ENCODE measurements around the gene DCTN1. TPM values are rescaled to one million over a fixed set of nuclear protein-coding genes. Genes with fewer than 3 reads are reported as not detected.
"Not testable (repeated sequence)": the region's sequence is repeated elsewhere in the genome, so short reads cannot be mapped to it uniquely, and the experiment has no call there.

Gene DCTN1
- 100 to 1,000 TPM; 137 to 143 (median 140) TPM for polyA plus RNA-seq (ENCODE audit: insufficient read length in 3 of 3)

DNA sequence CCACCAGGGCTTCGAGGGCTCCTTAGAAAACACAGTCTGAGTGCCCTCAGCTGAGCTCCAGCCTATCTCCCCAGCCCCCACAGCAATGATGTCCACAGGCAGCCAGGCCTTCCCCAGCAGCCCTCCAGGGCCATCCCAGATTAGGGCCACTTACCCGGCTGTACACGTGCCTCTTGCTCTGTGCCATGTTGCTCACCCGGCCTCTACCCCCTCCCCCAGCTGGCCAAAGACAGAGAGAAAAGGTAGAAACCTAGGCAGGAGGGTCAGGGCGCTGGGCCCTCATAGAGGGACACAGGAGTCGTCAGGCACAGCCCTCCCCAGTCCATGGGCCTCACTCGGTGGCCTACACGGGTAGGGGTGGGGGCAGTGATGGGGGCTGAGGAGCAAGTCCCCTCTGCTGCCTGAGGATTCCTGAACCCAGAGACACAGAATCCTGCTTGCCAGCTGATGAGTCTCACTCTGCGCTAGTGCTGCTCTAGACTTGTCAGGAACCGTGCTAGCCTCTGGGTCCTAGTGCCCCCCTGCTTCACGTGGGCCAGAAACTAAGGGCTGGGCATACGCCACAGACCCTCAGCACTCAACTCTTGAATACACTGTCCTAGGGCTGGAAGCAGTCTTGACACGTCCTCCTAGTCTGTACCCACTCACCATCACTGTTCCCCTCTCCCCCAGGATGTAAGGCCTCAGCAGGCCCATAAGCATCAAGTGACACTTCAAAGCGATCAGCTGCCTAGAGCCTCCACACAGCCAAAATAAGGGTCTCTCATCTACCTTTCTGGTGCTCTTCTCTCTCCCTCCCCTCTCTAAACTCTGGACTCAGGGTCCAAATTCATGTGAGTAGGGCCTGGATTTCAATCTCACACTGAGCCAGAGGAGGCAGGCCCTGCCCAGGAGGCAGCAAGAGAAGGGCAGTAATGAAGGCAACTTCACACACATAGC lies at the start of gene DCTN1:
Gene DCTN1, minus strand, starts transcription at position 461 of the 939 bp plus-strand sequence. Its CDS starts 274 bp downstream, at position 187.
- DNase-seq (ENCODE audit: low read depth in 3 of 3, low spot score in 2 of 3): peak in 1 of 3 donors; percentile 44

- DNase-seq (ENCODE audit: low read depth in 3 of 3, low spot score in 2 of 3): no peak
Measured at GRCh38 chr2:74428675-74429074, 48.6 kb upstream of the DCTN1 start.

DNA sequence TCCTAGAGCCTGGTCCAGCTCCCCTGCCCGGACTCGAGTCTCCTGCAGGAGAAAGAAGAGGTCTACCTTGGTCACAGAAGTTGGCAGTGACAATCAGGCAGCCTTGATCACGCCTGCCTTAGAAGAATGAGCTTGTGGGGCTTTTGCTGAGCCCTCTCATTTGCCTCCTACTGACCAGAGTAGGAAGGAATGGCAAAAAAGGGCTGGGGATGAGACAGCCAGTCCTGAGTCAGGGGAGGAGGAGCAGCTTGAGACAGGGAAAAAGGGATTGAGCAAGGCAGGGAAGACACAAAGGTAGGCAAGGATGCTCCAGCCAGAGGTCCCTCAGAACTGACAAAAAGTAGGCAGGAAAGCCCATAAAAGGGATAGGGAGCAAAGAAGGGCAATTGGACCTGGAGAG lies 47.4 kb upstream of the DCTN1 start:
- no peak for DNase-seq (ENCODE audit: low read depth in 3 of 3, low spot score in 2 of 3)

GRCh38 chr2:74426181-74426758 lies 46.2 kb upstream of the DCTN1 start:
- DNase-seq (ENCODE audit: low read depth in 3 of 3, low spot score in 2 of 3): no peak

- DNase-seq (ENCODE audit: low read depth in 3 of 3, low spot score in 2 of 3): no peak
Measured at GRCh38 chr2:74425523-74425922, 45.4 kb upstream of the DCTN1 start.

- DNase-seq (ENCODE audit: low read depth in 3 of 3, low spot score in 2 of 3): no peak
Measured at GRCh38 chr2:74424995-74425406, 44.9 kb upstream of the DCTN1 start.

- no peak for DNase-seq (ENCODE audit: low read depth in 3 of 3, low spot score in 2 of 3)
Measured at GRCh38 chr2:74424139-74424992, 44.3 kb upstream of the DCTN1 start.

GRCh38 chr2:74423231-74424095 lies 43.4 kb upstream of the DCTN1 start:
- DNase-seq (ENCODE audit: low read depth in 3 of 3, low spot score in 2 of 3): no peak

GRCh38 chr2:74421221-74421870 lies 41.2 kb upstream of the DCTN1 start, which contains the start of the genes C2orf81 and WDR54:
Gene C2orf81 (minus strand): TSS chr2:74421619. CDS start chr2:74421560, 59 bp downstream.
Gene WDR54 (plus strand): TSS chr2:74421730. CDS start chr2:74422154, 424 bp downstream.
- no peak for DNase-seq (ENCODE audit: low read depth in 3 of 3, low spot score in 2 of 3)

DNA sequence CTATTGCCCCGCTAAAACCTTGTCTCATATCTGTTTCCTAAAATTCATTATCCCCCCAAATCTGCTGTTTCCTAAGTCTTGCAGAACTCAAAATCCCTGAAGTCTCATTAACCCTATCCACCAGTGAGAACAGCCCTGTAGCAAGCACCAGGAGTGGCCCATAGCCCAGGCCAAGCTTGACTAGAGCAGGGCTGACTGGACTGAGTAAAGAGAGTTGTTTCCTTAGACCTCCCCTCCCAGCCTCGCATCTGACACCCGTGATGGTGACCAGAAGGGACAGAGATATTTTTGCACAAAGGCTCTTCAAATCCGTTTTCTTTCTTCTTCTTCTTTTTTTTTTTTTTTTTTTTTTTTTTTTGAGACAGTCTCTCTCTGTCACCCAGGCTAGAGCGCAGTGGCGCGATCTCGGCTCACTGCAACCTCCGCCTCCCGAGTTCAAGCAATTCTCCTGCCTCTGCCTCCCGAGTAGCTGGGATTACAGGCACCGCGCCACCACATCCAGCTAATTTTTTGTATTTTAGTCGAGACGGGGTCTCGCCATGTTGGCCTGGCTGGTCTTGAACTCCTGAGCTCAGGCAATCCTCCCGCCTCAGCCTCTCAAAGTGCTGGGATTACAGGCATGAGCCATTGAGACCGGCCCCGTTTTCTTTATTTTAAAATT lies 40.5 kb upstream of the DCTN1 start:
- not testable (repeated sequence) for DNase-seq (ENCODE audit: low read depth in 3 of 3, low spot score in 2 of 3)

DNA sequence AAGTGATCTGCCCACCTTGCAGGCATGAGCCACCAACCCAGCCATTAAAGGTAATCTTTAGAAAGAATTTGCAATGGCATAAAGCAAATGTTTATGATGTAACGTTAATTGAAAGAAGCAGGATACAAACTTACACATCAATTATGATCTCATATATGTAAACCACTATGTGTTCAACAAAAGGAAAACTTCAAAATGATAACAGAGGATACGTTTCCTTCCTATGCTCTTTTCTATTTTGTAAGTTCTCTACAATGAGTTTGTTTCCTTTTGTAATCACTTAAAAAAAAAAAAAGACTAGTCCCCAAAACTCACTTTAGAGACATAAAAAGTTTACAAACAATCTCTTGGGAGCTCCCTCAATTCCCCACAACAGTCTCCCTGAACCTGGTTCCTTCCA lies 39.9 kb upstream of the DCTN1 start:
- no peak for DNase-seq (ENCODE audit: low read depth in 3 of 3, low spot score in 2 of 3)

- no peak for DNase-seq (ENCODE audit: low read depth in 3 of 3, low spot score in 2 of 3)
Measured at GRCh38 chr2:74419345-74419744, 39.2 kb upstream of the DCTN1 start.

DNA sequence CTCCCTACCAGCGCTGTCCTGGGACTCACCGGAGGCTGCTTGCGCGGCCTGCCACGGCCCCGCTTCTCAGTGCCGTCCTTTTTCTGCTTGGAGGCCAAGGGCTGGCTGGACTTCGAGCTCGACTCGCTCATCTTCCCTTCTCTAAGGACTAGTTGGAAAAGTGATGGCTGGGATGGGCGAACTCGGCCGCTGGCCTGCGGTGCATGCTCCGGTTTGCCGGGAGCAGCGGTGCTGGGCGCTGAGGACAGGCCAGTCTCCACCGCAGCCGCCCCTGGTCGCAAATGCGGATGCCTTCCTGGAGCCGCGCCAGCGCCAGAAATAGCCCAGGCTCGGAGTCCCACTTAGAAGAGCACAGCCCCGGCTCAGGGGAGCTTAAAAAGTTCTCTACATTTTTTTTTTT lies 38.2 kb upstream of the DCTN1 start:
- no peak for DNase-seq (ENCODE audit: low read depth in 3 of 3, low spot score in 2 of 3)

GRCh38 chr2:74417763-74418162 lies 37.7 kb upstream of the DCTN1 start:
- no peak for DNase-seq (ENCODE audit: low read depth in 3 of 3, low spot score in 2 of 3)

DNA sequence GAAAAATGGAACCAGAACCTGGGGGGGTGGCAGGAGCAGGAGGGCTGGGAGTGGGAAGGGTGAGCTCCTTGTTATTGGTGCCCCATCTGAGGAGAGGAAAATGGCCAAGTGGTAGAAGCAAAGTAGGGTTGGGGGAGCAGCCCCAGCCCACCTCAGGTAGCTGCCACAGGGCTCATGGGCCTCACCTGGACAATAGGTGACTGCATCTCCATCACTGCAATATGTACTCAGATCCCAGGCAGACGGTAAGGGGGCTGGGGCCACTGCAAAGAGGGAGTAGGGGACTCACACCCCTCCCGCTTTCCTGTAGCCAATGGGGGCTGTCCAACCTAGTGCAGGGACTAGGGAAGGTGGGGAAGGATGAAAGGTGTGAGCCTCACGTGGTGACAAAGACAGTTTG lies 37.1 kb upstream of the DCTN1 start:
- no peak for DNase-seq (ENCODE audit: low read depth in 3 of 3, low spot score in 2 of 3)

DNA sequence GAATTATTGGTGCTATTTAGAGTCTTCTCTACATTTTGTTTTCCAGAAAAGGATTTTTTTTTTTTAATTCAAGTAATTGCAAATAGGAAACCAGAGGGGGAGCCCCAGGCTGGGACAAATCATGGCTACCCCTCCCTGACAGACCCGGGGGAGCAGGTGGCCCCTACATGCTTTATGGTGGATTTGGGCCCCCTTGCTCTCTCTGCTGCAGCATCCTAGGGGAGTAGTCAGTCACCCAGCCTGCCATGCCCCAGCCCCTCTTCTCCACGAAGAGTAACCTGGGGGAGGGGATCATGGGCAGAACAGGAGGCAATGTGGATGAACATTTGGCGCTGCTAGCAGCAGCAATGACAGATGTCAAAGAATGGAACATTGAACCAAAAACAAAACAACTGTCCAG lies 36.7 kb upstream of the DCTN1 start:
- DNase-seq (ENCODE audit: low read depth in 3 of 3, low spot score in 2 of 3): no peak

DNA sequence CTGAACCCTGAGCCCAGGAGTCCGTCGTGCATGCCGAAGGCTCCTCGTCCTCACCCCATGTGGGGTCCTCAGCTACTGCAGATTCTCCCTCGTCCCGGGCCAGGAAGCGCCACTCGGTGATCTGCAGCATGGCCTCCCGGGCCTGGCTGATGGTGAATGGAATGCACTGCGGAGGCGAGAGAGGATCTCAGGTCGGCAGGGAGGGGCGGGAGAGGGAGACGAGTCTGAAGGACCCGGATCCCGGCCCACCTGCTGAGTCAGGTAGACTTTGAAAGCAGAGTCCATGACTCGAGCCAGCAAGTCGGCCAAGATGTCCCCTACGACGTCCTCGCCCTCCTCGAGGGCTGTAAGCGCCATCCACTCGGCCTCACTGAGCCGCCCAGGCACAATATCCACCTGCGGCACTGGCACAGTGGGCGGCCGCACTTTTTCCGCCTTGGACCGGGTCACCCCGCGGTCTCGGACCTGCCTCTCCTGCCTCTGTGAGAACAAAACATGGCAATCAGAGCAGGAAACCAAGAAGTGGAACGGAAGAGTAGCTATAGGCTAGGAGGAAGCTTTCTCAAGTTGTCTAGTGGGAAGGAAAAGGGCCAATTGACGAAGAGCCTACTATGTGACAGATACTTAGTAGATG lies 35.8 kb upstream of the DCTN1 start:
- DNase-seq (ENCODE audit: low read depth in 3 of 3, low spot score in 2 of 3): no peak
